Ramos (cell line): ENCODE measurements around the gene HERC4.
"Not testable (repeated sequence)": the region's sequence is repeated elsewhere in the genome, so short reads cannot be mapped to it uniquely, and the experiment has no call there.

Experiments
- in situ Hi-C: fragments of 300-500 bp; cut with MboI; formaldehyde crosslinking; loops from one replicate; pipeline ENCODE4 v1.14.3; 2022; ENCODE audit warnings: low sequenced_read_pairs; ENCODE audit not compliant: unreplicated experiment

Gene HERC4

DNA sequence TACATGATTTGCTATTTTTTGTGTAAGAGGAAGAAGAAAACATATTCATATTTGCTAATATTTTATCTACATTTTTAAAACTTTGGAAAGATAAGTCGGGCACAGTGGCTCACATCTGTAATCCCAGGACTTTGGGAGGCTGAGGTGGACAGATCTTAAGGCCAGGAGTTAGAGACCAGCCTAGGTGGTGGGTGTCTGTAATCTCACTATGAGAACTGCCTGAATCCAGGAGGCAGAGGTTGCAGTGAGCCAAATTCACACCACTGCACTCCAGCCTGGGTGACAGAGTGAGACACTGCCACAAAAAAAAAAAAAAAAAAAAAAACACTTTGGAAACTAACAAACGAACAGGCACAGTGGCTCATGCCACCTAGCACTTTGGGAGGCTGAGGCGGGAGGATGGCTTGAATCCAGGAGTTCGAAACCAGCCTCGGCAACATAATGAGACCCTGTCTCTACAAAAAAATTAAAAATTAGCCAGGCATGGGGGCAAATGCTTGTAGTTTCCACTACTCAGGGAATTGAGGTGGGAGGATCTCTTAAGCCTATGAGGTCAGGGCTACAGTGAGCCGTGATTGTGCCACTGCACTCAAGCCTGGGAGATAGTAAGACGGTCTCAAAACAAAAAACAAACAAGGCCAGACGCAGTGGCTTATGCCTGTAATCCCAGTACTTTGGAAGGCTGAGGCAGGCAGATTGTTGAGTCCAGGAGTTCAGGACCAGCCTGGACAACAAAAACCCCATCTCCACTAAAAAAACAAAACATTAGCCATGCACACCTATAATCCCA lies 25.6 kb downstream of the HERC4 start:
- in situ Hi-C loops, result no loop called here

DNA sequence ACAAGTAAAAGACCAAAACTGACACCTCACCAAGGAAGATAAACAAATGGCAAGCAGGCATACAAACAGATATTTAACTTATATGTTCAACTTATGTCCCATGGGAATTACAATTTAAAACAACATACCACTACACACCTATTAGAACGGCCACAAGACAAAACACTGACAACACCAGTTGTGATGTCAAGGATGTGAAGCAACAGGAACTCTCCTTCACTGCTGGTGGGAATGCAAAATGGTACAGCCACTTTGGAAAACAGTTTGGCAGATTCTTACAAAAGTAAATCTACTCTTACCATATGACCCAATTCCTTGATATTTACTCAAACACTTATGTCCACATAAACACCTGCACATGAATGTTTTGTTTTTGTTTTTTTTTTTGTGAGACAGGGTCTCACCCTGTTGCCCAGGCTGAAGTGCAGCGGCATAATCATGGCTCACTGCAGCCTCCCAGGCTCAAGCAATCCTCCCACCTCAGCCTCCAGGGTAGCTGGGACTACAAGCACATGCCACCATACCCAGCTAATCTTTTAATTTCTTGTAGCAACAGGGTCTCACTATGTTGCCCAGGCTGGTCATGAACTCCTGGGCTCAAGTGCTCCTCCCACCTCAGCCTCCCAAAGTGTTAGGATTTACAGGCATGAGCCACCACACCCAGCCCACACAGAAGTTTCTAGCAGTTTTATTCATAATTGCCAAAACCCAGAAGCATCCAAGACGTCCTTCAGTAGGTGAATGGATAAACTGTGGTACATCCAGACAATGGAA lies 27.3 kb downstream of the HERC4 start:
- in situ Hi-C loops, result no loop called here

DNA sequence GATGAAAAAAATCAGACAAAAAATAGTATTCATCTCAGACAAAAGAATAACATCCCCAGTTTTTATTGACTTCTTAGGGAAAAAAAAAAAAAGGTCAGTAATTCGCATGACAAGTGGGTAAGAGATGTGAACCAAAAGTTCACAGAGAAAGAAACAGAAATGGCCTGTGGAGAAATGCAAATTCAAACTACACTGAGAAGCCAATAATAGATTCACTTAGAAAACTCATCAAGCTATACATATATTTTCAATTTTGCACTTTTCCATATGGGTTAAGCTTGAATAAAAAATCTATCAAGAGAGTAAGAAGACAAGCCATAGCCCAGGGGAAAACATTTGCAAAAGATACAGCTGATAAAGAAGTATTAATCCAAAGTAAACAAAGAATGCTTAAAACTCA lies 28.0 kb downstream of the HERC4 start:
- in situ Hi-C loops, result no loop called here

DNA sequence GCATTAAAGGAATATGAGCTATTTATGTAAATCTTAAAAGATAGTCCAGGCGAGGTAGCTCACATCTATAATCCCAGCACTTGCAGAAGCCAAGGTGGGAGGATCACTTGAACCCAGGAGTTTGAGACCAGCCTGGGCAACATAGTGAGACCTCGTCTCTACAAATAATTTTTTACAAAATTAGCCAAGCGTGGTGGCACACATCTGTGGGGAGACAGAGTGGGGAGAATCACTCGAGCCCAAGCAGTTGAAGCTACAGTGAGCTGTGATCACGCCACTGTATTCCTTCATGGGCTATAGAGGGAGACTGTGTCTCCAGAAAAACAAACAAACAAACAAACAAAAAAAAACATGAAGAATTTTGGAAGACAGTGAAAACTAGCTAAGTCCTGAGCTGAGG lies 28.4 kb downstream of the HERC4 start:
- in situ Hi-C loops, result no loop called here

DNA sequence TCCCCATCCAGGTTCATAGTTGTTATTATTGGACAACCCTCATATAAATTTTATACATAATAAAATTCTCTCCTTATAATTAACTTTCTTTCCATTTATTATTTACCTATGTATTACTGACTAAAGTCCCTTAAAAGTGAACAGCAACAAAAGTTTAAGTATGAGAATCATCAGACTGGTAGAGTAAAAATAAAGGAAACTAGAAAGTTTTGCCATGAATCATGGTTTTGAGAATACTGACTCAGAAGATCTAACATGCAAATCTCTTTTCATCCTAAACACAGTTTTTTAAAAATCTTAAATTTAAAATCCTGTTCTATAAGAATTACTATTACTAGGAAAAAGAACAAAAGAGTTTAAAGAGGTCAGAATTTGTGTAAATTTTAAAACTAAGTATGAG lies 32.1 kb downstream of the HERC4 start:
- in situ Hi-C loops, result no loop called here

DNA sequence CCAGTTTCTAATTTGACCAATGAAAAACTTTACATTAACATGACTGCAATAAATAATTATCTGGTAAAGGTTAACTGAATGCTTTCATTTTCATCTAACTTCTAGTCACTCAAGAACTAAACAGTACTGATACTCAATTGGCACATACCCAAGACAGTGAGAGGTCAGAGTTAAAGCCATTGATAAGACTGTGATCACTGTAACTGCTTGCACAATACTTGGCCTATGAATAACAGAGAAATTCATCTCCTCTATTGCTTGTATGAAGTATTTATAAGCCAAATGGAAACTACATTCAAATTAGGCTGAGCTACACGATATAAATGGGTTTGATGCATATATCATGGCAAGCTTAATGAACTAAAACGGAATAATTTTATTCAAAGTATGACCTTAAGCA lies 43.0 kb downstream of the HERC4 start:
- in situ Hi-C loops, result no loop called here

DNA sequence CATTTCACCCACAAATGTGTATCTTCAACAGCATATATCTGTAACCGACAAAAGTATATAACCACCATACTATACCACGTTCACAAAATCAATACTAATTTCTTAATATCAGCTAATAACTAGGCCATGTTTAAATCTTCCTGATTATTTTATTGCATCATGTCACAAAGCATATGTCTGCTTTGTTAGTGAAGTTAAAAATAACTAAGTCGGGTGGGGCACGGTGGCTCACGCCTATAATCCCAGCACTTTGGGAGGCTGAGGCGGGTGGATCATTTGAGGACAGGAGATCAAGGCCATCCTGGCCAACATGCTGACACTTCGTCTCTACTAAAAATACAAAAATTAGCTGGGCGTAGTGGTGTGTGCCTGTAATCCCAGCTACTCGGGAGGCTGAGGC lies 47.7 kb downstream of the HERC4 start:
- in situ Hi-C loops, result no loop called here

DNA sequence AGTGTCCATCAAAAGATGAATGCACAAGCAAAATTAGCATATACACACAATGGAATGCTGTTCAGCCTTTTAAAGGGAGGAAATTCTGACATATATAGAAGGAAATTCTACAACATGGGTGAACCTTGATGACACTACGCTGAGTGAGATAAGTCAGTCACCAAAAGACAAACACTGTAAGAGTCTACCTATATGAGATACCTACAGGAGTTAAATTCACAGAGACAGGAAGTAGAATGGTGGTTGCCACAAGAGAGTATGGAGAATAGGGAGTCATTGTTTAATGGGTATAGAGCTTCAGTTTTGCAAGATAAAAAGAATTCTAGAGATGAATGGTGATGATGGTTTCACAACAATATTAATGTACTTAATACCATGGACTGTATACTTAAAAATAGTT lies 51.8 kb downstream of the HERC4 start:
- in situ Hi-C loops, result no loop called here

DNA sequence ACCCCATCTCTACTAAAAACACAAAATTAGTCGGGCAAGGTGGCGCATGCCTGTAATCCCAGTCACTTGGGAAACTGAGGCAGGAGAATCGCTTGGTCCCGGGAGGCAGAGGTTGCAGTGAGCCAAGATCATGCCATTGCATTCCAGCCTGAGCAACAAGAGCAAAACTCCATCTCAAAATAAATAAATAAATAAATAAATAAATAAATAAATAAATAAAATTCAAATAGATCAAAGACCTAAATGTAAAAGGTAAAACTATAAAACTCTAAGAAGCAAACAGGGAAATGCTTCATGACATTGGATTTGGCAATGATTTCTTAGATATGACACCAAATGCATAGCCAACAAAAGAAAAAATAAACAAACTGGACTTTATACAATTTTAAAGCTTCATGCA lies 52.8 kb downstream of the HERC4 start:
- in situ Hi-C loops, result not testable (repeated sequence)

DNA sequence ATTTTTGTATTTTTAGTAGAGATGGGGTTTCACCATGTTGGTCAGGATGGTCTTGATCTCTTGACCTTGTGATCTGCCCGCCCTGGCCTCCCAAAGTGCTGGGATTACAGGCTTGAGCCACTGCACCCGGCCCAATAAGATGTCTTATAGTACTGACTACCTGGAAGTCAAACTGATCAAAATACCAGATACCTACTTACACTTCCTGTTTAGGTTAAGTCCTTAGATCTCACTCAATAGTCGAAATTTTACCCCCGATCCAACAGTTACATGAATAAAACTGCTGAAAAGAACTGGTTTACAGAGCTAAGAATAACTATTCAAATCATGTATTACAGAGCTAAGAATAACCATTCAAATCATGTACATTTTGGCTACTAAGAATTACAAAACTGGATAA lies 58.6 kb downstream of the HERC4 start:
- in situ Hi-C loops, result not testable (repeated sequence)

DNA sequence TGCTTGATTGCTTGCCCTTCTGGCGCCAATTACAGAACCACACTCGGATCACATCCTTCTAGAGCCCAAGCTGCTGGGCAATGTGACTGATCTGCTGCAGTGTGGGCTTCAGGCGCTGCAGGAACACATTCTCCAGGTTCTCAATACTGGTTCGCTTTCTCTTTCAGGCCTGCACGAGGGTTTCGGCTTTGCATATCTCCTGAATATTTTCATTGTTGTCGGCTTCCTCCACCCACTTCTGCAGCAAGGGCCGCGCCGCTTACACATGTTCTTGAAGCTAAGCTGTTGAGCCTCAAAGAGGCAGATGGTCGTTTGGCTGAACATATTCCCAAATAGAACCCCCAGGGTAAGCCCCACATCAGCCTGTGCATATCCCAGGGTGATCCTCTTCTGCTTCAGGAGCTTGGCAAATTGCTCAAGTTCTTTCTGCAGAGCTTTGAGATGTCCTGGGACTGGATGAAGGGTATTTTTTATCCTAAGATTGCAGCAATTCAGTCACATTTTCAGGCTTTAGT lies 64.6 kb downstream of the HERC4 start:
- in situ Hi-C loops, result no loop called here

DNA sequence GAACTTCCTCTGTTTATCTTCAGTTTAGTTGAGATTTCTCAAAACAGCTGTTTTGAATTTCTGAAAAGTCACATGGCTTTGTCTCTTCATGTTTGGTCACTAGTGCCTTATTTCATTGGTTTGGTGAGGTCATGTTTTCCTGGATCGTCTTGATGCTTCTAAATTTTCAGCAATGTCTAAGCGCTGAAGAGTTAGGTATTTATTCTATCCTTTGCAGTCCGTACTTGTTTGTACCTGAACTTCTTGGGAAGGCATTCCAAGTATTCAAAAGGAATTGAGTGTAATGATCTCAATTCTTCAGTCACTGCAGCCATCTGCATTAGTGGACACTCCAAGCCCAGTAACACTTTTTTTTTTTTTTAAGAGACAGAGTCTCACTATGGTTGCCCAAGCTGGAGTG lies 67.7 kb downstream of the HERC4 start:
- in situ Hi-C loops, result no loop called here

DNA sequence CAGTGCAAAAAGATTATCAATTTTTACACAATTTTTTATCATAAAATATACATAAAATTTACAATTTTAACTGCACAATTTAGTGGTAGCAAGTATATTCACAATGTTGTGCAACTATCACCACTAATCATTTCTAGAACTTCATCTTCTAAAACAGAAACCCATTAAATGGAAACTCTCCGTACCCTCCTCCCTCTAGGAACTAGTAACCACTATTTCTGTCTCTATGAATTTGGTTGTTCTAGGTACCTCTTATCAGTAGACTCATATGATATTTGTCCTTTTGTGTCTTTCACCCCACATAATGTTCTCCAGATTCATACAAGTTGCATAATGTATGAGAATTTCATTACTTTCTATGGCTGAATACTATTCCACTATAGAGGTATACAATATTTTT lies 73.5 kb downstream of the HERC4 start:
- in situ Hi-C loops, result no loop called here

DNA sequence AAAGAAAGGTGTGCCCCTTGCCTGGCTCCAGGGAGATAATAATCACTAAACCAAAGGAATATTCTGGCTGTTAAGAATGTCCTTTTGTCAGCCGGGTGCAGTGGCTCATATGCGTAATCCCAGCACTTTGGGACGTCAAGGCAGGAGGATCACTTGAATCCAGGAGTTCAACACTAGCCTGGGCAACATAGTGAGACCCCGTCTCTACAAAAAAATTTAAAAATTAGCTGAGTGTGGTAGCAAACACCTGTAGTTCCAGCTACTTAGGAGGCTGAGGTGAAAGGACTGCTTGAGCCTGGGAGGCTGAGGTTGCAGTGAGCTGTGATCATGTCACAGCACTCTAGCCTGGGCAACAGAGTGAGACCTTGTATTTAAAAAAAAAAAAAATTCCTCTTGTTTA lies 74.1 kb downstream of the HERC4 start:
- in situ Hi-C loops, result no loop called here

DNA sequence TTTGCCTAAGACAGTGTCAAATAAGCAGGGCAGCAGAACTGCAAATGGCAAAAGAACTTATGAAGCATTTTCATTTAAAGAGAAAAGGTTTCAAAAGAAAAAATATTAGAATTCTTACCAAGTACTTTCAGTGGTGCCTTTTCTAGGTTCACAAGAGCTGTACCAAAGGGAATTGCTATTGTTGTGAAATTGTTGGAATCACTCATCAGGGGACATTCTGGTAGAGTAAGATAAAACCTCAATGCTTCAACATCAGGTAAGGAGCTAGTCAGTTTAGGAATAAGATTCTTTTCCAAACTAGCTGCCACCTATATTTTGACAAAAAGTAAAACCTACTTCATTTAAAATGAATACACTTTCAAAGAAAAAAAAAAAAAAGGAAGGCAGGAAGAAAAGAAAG lies 85.0 kb downstream of the HERC4 start:
- in situ Hi-C loops, result no loop called here

DNA sequence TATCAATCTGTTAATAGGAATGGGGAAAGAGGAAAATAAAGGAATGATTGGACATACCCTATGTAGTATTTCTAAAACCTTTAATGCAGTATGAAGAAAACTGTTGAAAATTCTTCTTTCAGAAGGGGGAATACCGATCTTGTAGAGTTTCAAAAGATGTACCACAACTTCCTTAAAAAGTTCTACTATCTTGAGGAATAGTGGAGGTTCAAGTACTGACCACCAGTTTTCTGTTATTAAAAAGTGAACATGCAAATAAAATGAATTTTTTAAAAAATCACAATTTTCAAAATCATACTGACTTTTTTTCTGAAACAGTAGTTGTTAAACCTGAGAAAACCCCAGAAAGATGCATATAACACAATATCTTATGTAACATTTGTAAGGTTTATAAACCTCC lies 86.5 kb downstream of the HERC4 start:
- in situ Hi-C loops, result no loop called here

DNA sequence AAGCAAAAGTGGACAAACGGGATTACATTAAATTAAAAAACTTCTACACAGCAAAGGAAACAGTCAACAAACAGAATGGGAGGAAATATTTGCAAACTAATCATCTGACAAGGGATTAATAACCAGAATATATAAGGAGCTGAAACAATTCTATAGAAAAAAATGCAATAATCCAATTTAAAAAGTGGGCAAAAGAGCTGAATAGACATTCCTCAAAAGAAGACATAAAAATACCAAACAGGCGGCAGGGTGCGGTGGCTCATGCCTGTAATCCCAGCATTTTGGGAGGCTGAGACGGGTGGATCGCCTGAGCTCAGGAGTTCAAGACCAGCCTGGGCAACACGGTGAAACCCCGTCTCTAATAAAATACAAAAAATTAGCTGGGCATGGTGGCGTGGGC lies 92.5 kb downstream of the HERC4 start:
- in situ Hi-C loops, result not testable (repeated sequence)

DNA sequence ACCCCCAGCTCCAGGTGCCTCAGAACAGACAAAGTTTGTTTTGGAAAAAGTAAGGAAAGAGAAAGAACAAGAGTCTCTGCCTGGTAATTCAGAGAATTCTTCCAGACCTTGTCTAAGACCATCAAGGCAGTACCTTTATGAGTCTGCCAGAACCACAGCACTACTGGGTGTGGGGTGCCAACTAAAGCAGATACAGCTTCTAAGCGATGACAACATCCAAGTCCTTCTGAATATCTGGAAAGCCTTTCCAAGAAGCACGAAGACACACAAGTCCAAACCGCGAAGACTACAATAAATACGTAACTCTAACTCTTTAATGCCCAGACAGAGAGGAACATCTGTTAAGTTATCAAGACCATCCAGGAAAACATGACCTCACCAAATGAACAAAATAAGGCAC lies 96.3 kb downstream of the HERC4 start:
- in situ Hi-C loops, result no loop called here

DNA sequence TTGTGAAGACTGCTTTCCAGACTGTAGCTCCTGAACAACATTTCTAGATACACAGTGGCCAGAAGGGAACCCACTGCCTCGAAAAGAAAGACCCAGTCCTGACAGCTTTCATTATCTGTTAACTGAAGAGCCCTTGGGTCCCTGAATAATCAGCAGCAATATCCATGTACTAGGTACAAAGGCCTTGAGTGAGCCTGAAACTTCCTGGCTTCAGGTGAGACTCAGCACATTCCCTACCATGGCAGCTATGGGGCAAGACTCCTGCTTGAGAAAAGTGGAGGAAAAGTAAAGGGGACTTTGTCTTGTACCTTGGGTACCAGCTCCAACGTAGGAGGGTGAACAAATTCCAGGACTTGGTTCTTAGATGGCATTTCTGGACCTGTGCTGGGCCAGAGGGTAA lies 97.8 kb downstream of the HERC4 start:
- in situ Hi-C loops, result no loop called here

DNA sequence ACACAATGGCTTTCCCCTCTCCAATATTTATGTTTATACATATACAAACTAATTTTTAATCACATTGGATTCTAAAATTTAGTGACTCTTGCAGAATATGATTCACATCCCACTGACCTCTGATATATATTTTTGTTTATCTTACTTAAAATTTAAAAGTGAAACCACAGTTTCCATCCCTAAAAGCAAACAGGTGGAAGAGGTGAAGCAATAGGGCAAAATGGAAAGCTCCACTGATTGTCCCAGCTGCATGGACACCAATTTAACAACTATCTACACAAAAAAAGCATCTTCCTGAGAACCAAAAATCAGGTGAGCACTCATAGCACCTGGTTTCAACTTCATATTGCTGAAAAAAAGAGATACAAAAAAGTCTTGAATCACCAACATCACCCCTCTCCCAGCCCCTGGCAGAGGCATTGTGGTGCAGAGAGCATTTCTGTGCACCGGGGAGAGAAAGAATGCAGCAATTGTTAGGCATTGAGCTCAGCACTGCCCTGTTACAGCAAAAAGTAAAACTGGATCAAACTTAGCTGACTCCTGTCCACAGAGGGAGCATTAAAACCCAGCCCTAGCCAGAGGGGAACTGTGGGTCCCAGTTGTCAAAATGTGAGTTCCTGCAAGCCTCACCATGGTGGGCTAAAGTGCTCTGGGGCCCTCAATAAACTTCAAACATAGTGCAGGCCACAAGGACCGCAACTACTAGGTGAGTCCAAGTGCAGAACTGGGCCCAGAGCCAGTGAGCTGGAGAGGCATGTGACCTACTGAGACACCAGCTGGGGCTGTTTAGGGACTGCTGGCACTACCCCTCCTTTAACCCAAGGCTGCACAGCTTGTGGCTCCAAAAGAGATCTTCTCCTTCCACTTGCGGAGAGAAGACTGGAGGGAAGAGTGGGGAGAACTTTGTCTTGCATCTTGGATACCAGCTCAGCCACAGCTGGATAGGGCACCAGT lies 98.5 kb downstream of the HERC4 start:
- in situ Hi-C loops, result no loop called here

DNA sequence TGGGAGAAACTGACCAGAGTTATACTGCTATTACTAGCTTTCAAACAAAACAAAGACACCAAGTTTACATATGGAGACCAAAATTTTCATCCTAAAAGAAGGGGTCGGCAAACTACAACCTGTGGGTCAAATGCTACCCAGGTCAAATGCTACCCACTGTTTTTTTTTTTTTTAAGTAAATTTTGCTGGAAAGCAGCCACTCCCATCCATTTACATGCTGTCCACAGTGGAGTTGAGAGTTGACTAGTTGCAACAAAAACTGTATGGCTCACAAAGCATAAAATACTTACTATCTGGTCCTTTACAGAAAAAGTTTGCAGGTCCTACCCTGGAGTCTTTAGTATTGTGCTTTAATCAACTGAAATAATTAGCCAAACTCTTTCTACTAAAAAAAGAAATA lies 99.2 kb downstream of the HERC4 start:
- in situ Hi-C loops, result no loop called here
